ENCODE results near the gene SERGEF. TPM values are rescaled to one million over a fixed set of nuclear protein-coding genes. Genes with fewer than 3 reads are reported as not detected.

The SERGEF gene
- total and polyA plus RNA-seq, 2 of the 4 experiments (the other 2 are of a cell fraction): 12.2 to 18.1 TPM

DNA sequence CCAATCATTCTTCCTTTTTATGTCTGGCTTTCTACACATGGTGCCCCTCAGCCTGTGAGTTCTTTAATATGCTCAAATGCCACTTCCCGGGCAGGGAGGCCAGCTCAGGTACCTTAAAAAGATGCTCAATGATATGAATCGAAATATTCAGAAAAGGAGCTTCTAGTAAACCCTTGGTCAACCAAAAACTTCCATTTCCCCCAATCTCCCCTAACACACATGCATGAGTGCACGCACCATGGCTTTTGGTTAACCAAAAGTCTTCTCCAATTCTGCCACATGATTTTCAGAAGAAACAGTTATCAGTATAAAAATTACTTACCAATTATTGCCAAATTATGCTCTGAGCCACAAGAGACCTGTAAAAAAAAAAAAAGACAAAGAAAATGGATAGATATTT is 135.0 kb downstream of the SERGEF start:
- WGBS, 2 experiments (ENCODE audit: extremely low coverage in 2 of 2, insufficient read length in 1 of 2): no CpG with 5 or more reads among the region's 3 CpGs
- POLR2A ChIA-PET (ENCODE audit: unreplicated experiment): no interaction called here

More for the DNA sequence above, 135.0 kb downstream of the SERGEF start:
- no peak for TF ChIP-seq BHLHE40 (IDR thresholded peaks at IDR 0.05; ENCODE audit: low read depth, low read length)
- TF ChIP-seq POLR2A (IDR thresholded peaks at IDR 0.05; ENCODE audit: low read depth, low read length): no peak
- TF ChIP-seq RAD21 (IDR thresholded peaks at IDR 0.05; ENCODE audit: low read length): no peak
- TF ChIP-seq FOS (IDR thresholded peaks at IDR 0.05; ENCODE audit: low read depth, low read length): no peak
- no peak for TF ChIP-seq MAZ (IDR thresholded peaks at IDR 0.05; ENCODE audit: borderline replicate concordance, low read depth, low read length)
- TF ChIP-seq NFE2L2 (IDR thresholded peaks at IDR 0.05; ENCODE audit: low read depth, low read length): no peak
- no peak for TF ChIP-seq RFX5 (IDR thresholded peaks at IDR 0.05; ENCODE audit: low read depth, low read length)
- TF ChIP-seq, protein P1, sequence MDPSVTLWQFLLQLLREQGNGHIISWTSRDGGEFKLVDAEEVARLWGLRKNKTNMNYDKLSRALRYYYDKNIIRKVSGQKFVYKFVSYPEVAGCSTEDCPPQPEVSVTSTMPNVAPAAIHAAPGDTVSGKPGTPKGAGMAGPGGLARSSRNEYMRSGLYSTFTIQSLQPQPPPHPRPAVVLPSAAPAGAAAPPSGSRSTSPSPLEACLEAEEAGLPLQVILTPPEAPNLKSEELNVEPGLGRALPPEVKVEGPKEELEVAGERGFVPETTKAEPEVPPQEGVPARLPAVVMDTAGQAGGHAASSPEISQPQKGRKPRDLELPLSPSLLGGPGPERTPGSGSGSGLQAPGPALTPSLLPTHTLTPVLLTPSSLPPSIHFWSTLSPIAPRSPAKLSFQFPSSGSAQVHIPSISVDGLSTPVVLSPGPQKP (IDR thresholded peaks at IDR 0.05; ENCODE audit: borderline replicate concordance, low read depth, low read length): no peak
- no peak for TF ChIP-seq MXI1 (IDR thresholded peaks at IDR 0.05; ENCODE audit: borderline replicate concordance, low read depth, low read length)
- TF ChIP-seq RCOR1 (IDR thresholded peaks at IDR 0.05; ENCODE audit: insufficient replicate concordance, low read length): no peak
- TF ChIP-seq, protein P2, sequence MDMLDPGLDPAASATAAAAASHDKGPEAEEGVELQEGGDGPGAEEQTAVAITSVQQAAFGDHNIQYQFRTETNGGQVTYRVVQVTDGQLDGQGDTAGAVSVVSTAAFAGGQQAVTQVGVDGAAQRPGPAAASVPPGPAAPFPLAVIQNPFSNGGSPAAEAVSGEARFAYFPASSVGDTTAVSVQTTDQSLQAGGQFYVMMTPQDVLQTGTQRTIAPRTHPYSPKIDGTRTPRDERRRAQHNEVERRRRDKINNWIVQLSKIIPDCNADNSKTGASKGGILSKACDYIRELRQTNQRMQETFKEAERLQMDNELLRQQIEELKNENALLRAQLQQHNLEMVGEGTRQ (IDR thresholded peaks at IDR 0.05; ENCODE audit: low read depth, low read length): no peak
- TF ChIP-seq, protein P3, sequence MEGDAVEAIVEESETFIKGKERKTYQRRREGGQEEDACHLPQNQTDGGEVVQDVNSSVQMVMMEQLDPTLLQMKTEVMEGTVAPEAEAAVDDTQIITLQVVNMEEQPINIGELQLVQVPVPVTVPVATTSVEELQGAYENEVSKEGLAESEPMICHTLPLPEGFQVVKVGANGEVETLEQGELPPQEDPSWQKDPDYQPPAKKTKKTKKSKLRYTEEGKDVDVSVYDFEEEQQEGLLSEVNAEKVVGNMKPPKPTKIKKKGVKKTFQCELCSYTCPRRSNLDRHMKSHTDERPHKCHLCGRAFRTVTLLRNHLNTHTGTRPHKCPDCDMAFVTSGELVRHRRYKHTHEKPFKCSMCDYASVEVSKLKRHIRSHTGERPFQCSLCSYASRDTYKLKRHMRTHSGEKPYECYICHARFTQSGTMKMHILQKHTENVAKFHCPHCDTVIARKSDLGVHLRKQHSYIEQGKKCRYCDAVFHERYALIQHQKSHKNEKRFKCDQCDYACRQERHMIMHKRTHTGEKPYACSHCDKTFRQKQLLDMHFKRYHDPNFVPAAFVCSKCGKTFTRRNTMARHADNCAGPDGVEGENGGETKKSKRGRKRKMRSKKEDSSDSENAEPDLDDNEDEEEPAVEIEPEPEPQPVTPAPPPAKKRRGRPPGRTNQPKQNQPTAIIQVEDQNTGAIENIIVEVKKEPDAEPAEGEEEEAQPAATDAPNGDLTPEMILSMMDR (conservative IDR thresholded peaks at IDR 0.05; ENCODE audit: low read depth, low read length): no peak
- TF ChIP-seq SMC3 (IDR thresholded peaks at IDR 0.05; ENCODE audit: low read depth, low read length): no peak
- no peak for TF ChIP-seq CHD1 (IDR thresholded peaks at IDR 0.05; ENCODE audit: low read depth, low read length)
- no peak for TF ChIP-seq CEBPB (IDR thresholded peaks at IDR 0.05; ENCODE audit: low read depth, low read length)
- TF ChIP-seq MAFK (IDR thresholded peaks at IDR 0.05; ENCODE audit: low read depth, low read length): no peak
- Histone ChIP-seq H3K9me1 (ENCODE audit: insufficient read depth, low read length) (peaks cover 8% of the 10 kb centered on the region; the same call in 1 of the 2 replicates), H3K27me3 (ENCODE audit: control insufficient read depth, insufficient read depth, low read length) (no peaks in the 10 kb centered on the region), H2BK15ac (ENCODE audit: low read depth, low read length) (no peak overlapping the region), H3K4me1 (ENCODE audit: control insufficient read depth, insufficient read depth, low read length) (no peaks in the 10 kb centered on the region), H3K9ac (ENCODE audit: low read depth, low read length) (no peak overlapping the region), H3K23ac (ENCODE audit: low read depth, low read length) (no peak overlapping the region), H2BK20ac (ENCODE audit: low read depth, low read length) (no peak overlapping the region), H3K9me3 (ENCODE audit: control insufficient read depth, insufficient read depth, low read length) (no peaks in the 10 kb centered on the region), H4K91ac (ENCODE audit: insufficient read depth, low read depth, low read length) (no peak overlapping the region), H3K56ac (ENCODE audit: extremely low read depth, insufficient read depth, low read length) (no peak overlapping the region), H3K4ac (ENCODE audit: low read depth, low read length) (no peak overlapping the region), H4K20me1 (ENCODE audit: insufficient read depth, low read length) (no peaks in the 10 kb centered on the region), H3K18ac (ENCODE audit: low read depth, low read length) (no peak overlapping the region), H2BK120ac (ENCODE audit: low read depth, low read length) (no peak overlapping the region), H3K79me1 (ENCODE audit: low read depth in 1 of 2, low read length in 2 of 2) (no peaks in the 10 kb centered on the region), H3K4me2 (ENCODE audit: low read depth, low read length) (no peak overlapping the region), H4K5ac (ENCODE audit: low read depth, low read length) (no peak overlapping the region), H2BK5ac (ENCODE audit: low read depth, low read length, poor library complexity, severe bottlenecking) (no peak overlapping the region), H4K8ac (ENCODE audit: low read depth in 2 of 2, low read length in 2 of 2) (no peak overlapping the region), H3K27ac (ENCODE audit: insufficient read depth, low read length) (no peak overlapping the region), H3K4me3 (ENCODE audit: insufficient read depth, low read depth, low read length) (no peak overlapping the region), H3K36me3 (ENCODE audit: control insufficient read depth, insufficient read depth, low read length) (no peaks in the 10 kb centered on the region; the same call in 1 of the 2 replicates), H3K14ac (replicated peaks; ENCODE audit: low read depth, low read length) (no peak overlapping the region), H2AK5ac (ENCODE audit: low read depth, low read length) (no peak overlapping the region), H2AK9ac (replicated peaks; ENCODE audit: low read depth, low read length, poor library complexity) (no peak overlapping the region), H2AFZ (replicated peaks; ENCODE audit: low read length, poor library complexity) (no peak overlapping the region)
- no peak for ATAC-seq (ENCODE audit: low read depth)
- no TSS peak for BruUV-seq (replicated peaks)
- CTCF ChIA-PET: interaction anchor here (0.6 to 1.3 kb wide), 5 partner anchors 9 to 302 kb away, joined by 3 to 6 read pairs (median 4); no protein-coding TSS in a partner anchor
- in situ Hi-C loops (cut with MboI; ENCODE audit: low sequenced_read_pairs): no loop called here
- dilution Hi-C loops (cut with HindIII; ENCODE audit: low sequenced_read_pairs, unreplicated experiment): no loop called here
- no peak for DNase-seq
- intact Hi-C loops (cut with micrococcal nuclease): no loop called here

All from IMR-90 (cell line).